GM20431 (cell line): ENCODE measurements around the gene SMIM35.

Source experiments
- in situ Hi-C: fragments of 300-500 bp; cut with MseI, MboI; formaldehyde crosslinking; loops from one replicate; pipeline ENCODE4 v1.15.0; 2020; ENCODE audit warnings: low sequenced_read_pairs; ENCODE audit not compliant: unreplicated experiment

Gene SMIM35

DNA sequence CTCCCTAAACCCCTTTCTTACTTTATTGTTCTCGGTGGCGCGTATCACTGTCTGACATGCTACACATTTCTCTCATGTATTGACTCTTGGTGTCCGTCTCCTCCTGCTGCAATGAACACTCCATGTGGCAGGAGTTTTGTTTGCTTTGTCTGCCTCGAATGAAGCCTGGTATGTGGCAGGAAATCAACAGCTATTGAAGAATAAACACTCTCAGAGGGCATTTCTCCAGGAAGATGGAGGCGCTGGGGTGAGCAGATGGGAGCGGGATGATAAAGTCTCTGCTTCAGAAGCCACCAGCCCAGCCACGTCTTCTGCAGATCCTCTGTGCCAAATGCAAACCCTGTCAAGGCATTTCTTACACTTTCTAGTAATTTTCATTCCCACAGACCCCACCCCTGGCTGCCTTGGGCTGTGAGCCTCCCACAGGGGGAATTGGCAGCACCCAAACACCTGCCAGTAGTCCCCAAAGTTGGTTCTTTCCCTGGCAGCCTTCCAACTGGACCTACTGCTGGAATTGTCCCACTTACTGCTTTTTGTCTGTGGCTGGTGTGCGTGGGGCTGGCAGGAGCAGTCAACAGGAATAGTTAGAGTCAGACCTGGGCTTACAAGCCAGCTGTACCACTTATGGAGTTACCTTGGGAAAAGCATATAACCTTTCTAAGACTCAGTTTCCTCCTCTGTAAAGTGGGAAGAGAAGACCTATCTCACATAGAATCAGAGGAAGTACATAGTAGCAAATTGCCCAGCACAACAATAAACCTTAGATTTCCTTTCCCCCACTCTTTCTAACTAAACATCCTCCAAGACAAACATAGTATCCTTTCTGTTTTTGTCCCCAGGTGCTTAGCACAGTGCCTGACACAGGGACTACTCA is 113.9 kb downstream of the SMIM35 start:
- in situ Hi-C loops, result no loop called here

DNA sequence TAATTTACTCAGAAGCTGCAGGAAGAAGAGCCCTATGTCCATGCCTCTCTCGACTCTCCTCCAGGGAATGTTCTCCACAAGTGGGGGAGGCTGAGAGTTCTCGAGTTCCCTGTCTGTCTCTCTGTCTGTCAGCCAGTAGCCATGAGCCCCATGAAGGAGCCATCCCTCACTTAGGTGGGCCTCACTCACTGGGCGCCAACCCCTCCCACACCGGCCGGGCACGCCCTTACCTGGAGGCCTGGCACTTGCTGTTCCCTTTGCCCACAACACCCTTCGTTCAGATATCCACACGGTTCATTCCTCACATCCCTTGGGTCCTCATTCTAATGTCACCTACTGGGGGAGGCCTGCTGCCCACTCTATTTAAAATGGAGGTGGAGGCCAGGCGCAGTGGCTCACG is 114.7 kb downstream of the SMIM35 start:
- in situ Hi-C loops, result no loop called here

GRCh38 chr11:117970400-117971024 is 116.3 kb downstream of the SMIM35 start:
- in situ Hi-C loops, result no loop called here

DNA sequence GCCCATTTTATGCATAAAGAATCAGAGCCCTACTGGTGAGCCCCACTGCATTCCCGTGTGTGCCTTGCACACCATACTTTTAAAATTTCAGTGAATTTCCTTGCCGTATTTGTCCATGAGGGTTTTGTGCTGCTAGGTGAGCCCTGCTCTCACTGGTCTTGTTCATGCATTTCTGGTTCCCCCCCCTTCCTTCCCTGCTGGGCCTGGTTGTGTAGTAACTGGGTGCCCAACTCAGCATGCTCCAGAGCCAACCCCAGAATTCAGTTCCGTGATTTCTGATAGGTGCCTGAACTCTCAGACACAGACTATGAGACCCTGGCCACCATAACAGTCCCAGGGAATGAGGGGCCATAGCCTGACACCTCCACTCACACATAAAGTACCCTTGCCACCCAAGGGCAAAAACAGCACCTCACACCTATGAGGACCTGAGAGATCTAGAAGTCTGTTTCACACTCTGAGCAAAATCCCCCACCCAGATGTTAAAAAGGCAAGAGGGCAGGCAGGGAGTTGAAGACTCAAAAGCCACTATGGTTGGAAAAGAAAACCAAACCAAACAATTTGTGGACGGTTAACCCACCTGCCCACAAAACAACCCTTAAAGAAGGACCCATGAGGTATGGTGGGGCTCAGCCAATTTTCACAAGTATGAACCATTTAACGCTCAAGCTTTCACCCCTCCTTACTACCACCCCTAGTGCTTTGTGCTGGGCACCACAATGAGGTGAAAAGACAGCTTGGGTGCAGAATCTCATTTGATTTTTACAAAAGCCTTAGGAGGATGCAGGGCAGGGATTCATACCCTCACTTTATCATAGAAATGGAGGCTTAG is 117.4 kb downstream of the SMIM35 start:
- in situ Hi-C loops, result no loop called here

DNA sequence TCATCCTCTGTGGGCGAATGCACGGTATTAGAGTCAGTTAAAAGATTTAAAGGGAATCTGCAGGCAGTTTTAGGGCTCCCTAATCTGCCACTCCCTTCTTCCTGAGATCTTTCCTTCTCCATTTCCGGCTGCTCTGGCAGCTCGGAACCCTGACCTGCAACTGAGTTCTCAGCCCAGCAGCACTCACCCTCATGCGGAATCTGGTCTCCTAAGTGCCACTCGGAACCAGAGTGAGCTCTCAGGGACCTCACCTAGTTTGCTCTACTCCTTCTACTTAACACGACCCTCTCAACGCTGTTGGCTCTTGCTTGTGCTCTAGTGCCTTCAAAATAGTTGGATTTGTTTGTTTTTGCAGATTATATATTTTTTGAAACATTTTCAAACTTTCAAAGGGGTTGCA is 119.9 kb downstream of the SMIM35 start:
- in situ Hi-C loops, result no loop called here

DNA sequence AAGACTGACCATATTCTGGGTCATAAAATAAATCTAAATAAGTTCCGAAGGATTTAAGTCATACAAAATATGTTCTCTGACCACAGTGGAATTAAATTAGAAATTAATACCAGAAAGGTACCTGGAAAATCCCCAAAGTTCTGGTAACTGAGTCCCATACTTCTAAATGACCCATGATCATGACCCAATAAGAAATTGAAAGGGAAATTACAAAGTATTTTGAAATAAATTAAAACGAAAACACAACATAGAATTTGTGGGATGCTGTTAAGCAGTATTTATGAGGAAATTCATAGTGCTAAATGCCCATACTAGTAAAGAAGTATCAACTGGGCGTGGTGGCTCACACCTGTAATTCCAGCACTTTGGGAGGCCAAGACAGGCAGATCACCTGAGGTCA is 123.9 kb downstream of the SMIM35 start:
- in situ Hi-C loops, result no loop called here

DNA sequence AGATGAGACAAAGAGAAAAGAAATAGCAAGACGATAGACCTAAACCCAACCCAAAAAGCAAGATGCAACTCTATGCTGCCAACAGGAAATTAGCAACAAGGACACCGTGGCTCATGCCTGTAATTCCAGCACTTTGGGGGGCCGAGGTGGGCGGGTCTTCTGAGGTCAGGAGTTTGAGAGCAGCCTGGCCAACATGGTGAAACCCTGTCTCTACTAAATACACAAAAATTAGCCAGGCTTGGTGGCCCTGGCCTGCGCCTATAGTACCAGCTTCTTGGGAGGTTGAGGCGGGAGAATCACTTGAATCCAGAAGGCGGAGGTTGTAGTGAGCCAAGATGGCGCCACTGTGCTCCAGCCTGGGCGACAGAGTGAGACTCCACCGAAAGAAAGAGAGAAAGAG is 124.9 kb downstream of the SMIM35 start:
- in situ Hi-C loops, result no loop called here

DNA sequence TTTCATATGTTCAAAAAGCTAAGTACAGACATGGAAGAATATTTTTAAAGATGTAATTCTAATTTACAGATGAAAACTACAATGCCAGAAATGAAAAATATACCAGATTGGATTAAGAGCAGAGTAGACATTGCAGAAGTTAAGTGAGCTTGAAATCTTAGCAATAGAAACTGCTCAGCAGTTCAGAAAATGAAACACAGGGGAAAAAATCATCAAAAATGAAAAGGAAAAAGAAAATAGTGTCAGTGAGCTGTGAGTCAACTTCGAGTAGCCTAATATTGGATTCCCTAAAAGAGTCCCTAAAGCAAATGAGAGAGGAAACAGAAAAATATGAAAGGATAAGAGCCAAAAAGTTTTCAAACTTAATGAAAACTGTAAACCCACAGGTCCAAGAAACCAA is 126.4 kb downstream of the SMIM35 start:
- in situ Hi-C loops, result no loop called here

GRCh38 chr11:117959438-117960149 is 127.2 kb downstream of the SMIM35 start:
- in situ Hi-C loops, result loop anchor here (10.0 kb wide), 1 partner anchor 95 kb away; no protein-coding TSS in a partner anchor

DNA sequence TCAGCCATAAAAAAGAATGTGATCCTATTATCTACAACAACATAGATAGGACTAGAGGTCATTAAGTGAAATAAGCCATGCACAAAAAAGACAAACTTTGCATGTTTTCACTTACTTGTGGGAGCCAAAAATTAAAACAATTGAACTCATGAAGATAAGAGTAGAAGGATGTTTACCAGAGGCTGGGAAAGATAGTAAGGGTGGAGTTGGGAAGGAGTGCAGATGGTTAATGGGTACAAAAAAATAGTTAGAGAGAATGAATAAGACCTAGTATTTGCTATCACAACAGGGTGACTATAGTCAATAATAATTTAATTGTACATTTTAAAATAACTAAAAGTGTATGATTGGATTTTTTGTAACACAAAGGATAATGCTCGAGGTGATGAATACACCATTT is 127.8 kb downstream of the SMIM35 start:
- in situ Hi-C loops, result loop anchor here (10.0 kb wide), 1 partner anchor 96 kb away; no protein-coding TSS in a partner anchor
